ENCODE measurements around the gene SECISBP2L.

Gene SECISBP2L

DNA sequence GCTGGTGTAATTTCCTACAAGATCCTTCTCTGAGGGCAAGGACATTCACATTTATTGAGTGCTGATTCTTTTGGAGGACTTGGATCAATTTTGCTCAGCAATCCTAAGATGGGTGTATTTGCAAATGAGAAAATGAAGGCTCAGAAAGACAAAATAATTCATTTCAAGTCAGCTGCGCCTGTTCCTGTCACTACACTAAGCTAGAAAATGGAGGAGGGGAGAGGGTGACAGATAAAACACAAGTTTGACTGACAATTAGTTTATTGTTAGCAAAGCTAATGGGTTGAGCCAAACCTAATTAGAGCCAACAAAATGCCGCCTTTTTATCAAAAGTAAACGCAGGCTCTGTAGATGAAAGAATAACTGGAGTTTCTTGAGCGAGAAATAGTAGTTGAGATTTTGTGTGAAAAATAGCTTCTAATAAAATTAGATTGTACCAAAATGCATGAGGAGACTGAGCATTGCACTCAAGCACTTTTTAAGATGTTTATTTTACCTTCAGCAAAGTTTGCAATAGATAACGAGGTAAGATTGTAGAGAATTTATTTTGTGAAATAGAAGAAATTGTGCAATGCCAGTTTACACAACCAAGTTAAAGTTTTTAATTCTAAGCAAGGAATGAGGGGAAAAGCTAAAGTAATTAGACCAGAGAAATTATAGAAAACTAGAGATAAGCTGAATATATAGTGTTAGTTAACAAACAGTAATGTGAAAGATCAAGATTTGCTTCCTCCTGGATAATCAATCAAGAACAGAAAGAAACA is 39.6 kb upstream of the SECISBP2L start:
- TF ChIP-seq, protein P1, sequence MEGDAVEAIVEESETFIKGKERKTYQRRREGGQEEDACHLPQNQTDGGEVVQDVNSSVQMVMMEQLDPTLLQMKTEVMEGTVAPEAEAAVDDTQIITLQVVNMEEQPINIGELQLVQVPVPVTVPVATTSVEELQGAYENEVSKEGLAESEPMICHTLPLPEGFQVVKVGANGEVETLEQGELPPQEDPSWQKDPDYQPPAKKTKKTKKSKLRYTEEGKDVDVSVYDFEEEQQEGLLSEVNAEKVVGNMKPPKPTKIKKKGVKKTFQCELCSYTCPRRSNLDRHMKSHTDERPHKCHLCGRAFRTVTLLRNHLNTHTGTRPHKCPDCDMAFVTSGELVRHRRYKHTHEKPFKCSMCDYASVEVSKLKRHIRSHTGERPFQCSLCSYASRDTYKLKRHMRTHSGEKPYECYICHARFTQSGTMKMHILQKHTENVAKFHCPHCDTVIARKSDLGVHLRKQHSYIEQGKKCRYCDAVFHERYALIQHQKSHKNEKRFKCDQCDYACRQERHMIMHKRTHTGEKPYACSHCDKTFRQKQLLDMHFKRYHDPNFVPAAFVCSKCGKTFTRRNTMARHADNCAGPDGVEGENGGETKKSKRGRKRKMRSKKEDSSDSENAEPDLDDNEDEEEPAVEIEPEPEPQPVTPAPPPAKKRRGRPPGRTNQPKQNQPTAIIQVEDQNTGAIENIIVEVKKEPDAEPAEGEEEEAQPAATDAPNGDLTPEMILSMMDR (IDR thresholded peaks at IDR 0.05; ENCODE audit: insufficient read depth, low read length, poor library complexity, severe bottlenecking), result no peak
- no peaks in the 10 kb centered on the region for H3K27me3 ChIP-seq (replicated peaks; ENCODE audit: control insufficient read depth, insufficient read depth, low read length)
- no peaks in the 10 kb centered on the region for H3K36me3 ChIP-seq (ENCODE audit: control insufficient read depth, insufficient read depth, low read length)
- no peak overlapping the region for H3K4me3 ChIP-seq (replicated peaks; ENCODE audit: low read depth, low read length)
- DNase-seq (ENCODE audit: extremely low read depth, insufficient read length), result no peak

DNA sequence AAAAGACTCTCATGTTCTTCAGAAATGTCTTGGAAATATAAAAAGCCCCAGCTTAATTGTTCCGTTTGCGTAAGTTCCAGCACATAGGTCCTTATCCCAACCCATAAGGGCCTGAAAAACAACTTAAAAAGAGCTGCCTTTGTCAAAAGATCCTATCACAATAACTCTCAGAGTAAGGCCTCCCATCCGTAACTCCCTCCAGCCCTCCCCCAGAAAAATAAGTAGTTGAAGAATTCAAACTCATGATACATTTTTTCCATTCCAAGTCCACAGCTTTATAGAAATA is 38.0 kb upstream of the SECISBP2L start:
- H3K27me3 ChIP-seq (replicated peaks; ENCODE audit: control insufficient read depth, insufficient read depth, low read length), result no peaks in the 10 kb centered on the region
- no peaks in the 10 kb centered on the region for H3K36me3 ChIP-seq (ENCODE audit: control insufficient read depth, insufficient read depth, low read length)
- TF ChIP-seq, protein P1 (IDR thresholded peaks at IDR 0.05; ENCODE audit: insufficient read depth, low read length, poor library complexity, severe bottlenecking), result no peak
- DNase-seq (ENCODE audit: extremely low read depth, insufficient read length), result no peak
- H3K4me3 ChIP-seq (replicated peaks; ENCODE audit: low read depth, low read length), result no peak overlapping the region

DNA sequence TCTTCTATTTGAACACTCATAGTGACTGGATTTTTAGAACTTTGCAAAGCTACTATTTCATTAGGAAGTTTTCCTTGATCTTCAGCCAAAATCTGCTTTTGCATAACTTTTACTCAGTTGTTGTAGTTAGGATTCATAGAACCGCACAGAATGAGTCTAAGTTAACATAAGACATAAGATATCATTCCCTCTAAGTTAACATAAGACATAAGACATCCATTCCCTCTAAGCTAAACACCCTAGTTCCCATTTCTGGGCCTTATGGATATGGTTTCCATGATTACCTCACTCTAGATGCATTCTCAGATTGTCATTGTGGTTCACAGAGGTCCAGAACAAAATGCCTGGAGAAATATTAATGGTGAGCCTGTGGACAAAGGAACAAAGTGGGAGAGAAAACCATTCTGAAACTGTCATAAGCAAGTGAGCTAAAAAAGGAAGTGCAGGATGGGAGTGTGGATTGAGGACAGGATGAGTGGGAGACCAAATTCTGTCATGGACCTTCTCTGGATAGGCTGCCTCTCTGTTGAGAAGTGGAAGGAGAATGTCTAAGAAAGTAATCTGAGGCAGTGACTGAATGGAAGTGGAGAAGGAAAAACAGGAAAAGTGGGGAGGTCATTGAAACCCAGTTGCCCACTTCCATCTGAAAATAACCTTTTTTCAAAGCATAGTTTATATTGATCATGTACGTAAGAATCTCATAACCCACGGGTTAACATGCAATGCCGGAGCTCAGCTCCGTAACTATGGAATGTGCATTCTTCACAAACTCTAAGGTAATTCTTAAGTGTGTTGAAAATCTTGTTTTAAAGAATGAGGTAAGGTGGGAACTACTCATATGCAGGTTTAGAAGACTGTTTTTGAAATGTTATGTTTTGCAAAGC is 37.4 kb upstream of the SECISBP2L start:
- no peaks in the 10 kb centered on the region for H3K36me3 ChIP-seq (ENCODE audit: control insufficient read depth, insufficient read depth, low read length)
- DNase-seq (ENCODE audit: extremely low read depth, insufficient read length), result no peak
- H3K4me3 ChIP-seq (replicated peaks; ENCODE audit: low read depth, low read length), result no peak overlapping the region
- TF ChIP-seq, protein P1 (IDR thresholded peaks at IDR 0.05; ENCODE audit: insufficient read depth, low read length, poor library complexity, severe bottlenecking), result no peak
- H3K27me3 ChIP-seq (replicated peaks; ENCODE audit: control insufficient read depth, insufficient read depth, low read length), result no peaks in the 10 kb centered on the region

DNA sequence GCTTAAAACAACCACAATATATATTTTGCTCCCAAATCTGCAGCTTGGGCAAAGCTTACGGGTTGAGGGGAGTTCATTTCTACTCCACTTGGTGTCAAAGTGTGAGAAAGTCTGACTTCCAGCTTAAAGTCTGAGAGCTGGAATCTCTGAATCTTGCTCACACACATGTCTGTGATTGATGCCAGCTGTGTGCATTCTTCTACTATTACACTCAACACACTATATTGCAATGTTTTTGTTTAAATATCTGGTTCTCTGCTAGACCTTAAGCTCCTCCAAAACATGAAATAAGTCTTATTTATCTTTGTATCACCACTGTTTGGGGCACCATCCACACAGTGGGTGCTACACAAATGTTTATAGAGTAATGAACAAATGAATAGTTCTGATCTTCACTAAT is 36.7 kb upstream of the SECISBP2L start:
- Histone ChIP-seq H3K36me3 (ENCODE audit: control insufficient read depth, insufficient read depth, low read length) (no peaks in the 10 kb centered on the region), H3K27me3 (replicated peaks; ENCODE audit: control insufficient read depth, insufficient read depth, low read length) (no peaks in the 10 kb centered on the region), H3K4me3 (replicated peaks; ENCODE audit: low read depth, low read length) (no peak overlapping the region)
- TF ChIP-seq, protein P1 (IDR thresholded peaks at IDR 0.05; ENCODE audit: insufficient read depth, low read length, poor library complexity, severe bottlenecking), result no peak
- no peak for DNase-seq (ENCODE audit: extremely low read depth, insufficient read length)

DNA sequence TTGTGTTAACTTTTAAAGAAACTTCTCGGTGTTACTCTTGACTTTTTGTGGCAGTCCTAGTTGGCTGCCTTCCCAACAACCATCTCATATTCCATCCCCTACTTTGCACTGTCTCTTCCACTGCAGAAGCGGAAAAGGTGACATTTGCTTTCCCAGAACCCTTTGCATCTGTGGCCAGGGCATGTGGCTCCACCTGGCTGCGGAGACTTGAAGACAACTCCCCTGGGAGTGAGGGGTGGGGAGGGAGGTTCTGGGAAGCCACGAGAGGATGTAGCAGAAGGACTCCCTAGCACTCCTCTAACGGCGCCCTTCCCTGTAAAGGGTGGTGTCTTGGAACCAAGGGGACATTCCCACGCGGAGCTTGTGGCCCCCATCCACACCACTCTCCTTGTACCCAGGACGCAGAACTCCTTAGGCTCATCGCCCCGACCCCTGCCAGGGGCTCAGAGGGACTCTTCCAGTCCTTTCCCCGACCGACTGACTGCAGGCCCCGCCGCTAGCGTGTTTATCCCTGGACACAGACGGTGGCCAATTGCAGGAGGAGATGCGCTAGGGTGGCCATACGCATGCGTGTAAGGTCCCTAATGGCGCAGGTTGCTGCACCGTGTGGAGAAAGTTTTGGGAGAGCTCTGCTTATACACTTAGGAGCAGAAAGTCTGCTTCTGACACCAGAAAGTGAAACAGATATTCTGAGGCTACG is 33.2 kb upstream of the SECISBP2L start:
- Histone ChIP-seq H3K36me3 (ENCODE audit: control insufficient read depth, insufficient read depth, low read length) (no peaks in the 10 kb centered on the region), H3K4me3 (replicated peaks; ENCODE audit: low read depth, low read length) (no peak overlapping the region), H3K27me3 (replicated peaks; ENCODE audit: control insufficient read depth, insufficient read depth, low read length) (no peaks in the 10 kb centered on the region)
- DNase-seq (ENCODE audit: extremely low read depth, insufficient read length), result no peak
- TF ChIP-seq, protein P1 (IDR thresholded peaks at IDR 0.05; ENCODE audit: insufficient read depth, low read length, poor library complexity, severe bottlenecking), result no peak

Measured in GM06990 (cell line).